ENCODE measurements around the gene PPP3R1. TPM values are rescaled to one million over a fixed set of nuclear protein-coding genes. Genes with fewer than 3 reads are reported as not detected.

Gene PPP3R1
- total and polyA plus RNA-seq, 9 of the 15 experiments (the other 6 are each of a cell fraction or from before 2014, with no cell fraction given), result 3.7 to 70.0 (median 24.8) TPM

DNA sequence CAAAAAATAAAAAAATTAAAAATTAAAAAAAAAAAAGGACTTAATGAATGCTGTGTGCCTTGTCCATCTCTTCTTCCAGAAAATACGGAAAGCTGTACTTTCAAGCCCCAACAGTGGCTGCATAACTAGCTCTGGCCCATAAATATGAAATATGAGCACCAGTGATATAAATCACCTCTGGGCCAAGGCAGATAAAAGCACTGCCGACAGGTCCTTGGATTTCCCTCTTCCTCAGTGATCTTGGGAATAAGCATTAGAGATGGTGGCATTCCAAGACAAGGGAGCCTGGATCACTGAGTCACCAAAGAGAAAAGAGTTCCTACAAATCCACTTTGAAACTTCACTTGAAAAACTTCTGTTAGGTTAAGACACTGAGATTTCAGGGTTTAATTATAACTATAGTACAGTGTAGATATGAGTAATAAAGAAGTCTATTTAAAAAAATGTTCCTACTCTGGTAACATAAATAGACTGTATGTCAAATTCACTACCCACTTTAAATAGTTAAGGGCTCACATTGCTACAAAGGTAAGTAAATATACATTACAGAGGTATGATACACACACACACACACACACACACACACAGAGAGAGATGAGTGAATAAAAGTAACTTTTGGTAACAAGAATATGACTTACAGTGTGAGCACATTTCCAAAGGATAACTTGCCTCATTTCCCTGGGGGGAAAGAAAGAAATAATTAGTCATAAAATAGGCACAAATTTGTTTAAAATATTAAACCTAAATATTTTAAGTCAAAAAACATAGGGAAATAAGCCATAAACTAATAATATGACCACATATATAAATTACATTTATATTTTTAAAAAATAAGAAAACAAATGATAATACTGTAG, 35.6 kb downstream of the PPP3R1 start (continued):
- TF ChIP-seq, protein P1, sequence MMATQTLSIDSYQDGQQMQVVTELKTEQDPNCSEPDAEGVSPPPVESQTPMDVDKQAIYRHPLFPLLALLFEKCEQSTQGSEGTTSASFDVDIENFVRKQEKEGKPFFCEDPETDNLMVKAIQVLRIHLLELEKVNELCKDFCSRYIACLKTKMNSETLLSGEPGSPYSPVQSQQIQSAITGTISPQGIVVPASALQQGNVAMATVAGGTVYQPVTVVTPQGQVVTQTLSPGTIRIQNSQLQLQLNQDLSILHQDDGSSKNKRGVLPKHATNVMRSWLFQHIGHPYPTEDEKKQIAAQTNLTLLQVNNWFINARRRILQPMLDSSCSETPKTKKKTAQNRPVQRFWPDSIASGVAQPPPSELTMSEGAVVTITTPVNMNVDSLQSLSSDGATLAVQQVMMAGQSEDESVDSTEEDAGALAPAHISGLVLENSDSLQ (IDR thresholded peaks at IDR 0.05), result peak; percentile 87
- no peak for TF ChIP-seq POLR2H (tag; IDR thresholded peaks at IDR 0.05; ENCODE audit: low read depth)
- TF ChIP-seq, protein P2, sequence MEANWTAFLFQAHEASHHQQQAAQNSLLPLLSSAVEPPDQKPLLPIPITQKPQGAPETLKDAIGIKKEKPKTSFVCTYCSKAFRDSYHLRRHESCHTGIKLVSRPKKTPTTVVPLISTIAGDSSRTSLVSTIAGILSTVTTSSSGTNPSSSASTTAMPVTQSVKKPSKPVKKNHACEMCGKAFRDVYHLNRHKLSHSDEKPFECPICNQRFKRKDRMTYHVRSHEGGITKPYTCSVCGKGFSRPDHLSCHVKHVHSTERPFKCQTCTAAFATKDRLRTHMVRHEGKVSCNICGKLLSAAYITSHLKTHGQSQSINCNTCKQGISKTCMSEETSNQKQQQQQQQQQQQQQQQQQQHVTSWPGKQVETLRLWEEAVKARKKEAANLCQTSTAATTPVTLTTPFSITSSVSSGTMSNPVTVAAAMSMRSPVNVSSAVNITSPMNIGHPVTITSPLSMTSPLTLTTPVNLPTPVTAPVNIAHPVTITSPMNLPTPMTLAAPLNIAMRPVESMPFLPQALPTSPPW (CRISPR knock-in tag; IDR thresholded peaks at IDR 0.05), result no peak
- TF ChIP-seq SMARCE1 (IDR thresholded peaks at IDR 0.05), result 0 out of 2 replicates have a peak, but pooled peaks have one; percentile 56
- TF ChIP-seq CBFA2T2 (conservative IDR thresholded peaks at IDR 0.05), result no peak
- TF ChIP-seq L3MBTL2 (IDR thresholded peaks at IDR 0.05), result no peak
- no peak for TF ChIP-seq TRIM24 (IDR thresholded peaks at IDR 0.05)
- peak; percentile 59; the same call in 1 of the 2 replicates for TF ChIP-seq DPF2 (IDR thresholded peaks at IDR 0.05)
- TF ChIP-seq CBFA2T3 (IDR thresholded peaks at IDR 0.05), result 0 out of 2 replicates have a peak, but pooled peaks have one; percentile 24
- TF ChIP-seq, protein P3, sequence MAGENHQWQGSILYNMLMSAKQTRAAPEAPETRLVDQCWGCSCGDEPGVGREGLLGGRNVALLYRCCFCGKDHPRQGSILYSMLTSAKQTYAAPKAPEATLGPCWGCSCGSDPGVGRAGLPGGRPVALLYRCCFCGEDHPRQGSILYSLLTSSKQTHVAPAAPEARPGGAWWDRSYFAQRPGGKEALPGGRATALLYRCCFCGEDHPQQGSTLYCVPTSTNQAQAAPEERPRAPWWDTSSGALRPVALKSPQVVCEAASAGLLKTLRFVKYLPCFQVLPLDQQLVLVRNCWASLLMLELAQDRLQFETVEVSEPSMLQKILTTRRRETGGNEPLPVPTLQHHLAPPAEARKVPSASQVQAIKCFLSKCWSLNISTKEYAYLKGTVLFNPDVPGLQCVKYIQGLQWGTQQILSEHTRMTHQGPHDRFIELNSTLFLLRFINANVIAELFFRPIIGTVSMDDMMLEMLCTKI (IDR thresholded peaks at IDR 0.05; ENCODE audit: partially characterized antibody), result no peak
- TF ChIP-seq, protein P4, sequence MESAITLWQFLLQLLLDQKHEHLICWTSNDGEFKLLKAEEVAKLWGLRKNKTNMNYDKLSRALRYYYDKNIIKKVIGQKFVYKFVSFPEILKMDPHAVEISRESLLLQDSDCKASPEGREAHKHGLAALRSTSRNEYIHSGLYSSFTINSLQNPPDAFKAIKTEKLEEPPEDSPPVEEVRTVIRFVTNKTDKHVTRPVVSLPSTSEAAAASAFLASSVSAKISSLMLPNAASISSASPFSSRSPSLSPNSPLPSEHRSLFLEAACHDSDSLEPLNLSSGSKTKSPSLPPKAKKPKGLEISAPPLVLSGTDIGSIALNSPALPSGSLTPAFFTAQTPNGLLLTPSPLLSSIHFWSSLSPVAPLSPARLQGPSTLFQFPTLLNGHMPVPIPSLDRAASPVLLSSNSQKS (CRISPR knock-in tag; IDR thresholded peaks at IDR 0.05), result no peak
- TF ChIP-seq ZNF140 (CRISPR knock-in tag; IDR thresholded peaks at IDR 0.05), result no peak
- TF ChIP-seq THRAP3 (IDR thresholded peaks at IDR 0.05; ENCODE audit: borderline replicate concordance), result no peak
- TF ChIP-seq SMARCC2 (IDR thresholded peaks at IDR 0.05; ENCODE audit: low read depth), result no peak
- no peak for TF ChIP-seq ZKSCAN8 (CRISPR knock-in tag; IDR thresholded peaks at IDR 0.05)
- TF ChIP-seq SIN3A (IDR thresholded peaks at IDR 0.05; ENCODE audit: borderline replicate concordance in 2 of 2, control insufficient read depth in 1 of 2, low read depth in 2 of 2, low read length in 2 of 2), result no peak
- no peak for TF ChIP-seq SMAD2 (IDR thresholded peaks at IDR 0.05; ENCODE audit: low read depth, low read length)
- no peak for TF ChIP-seq ZEB2 (IDR thresholded peaks at IDR 0.05)
- no peak for TF ChIP-seq RBM39 (optimal IDR thresholded peaks at IDR 0.05; ENCODE audit: low read depth, low read length)
- no peak for TF ChIP-seq KLF10 (CRISPR knock-in tag; IDR thresholded peaks at IDR 0.05)
- TF ChIP-seq MCM3 (IDR thresholded peaks at IDR 0.05), result no peak

All from K562 (cell line).